Stimulated activated CD8-positive, alpha-beta memory T cell treated with anti-CD3 and anti-CD28 coated beads, Interleukin-2, amount 100 ng/mL, for 48 hours (primary cell): ENCODE data around the gene PDILT.

Experiments
- DNase-seq, 2 donors: peaks; one replicate each; pipeline ENCODE4 v3.0.0-alpha.2; 2020; ENCODE audit warnings: low read depth in 2 of 2

The PDILT gene

GRCh38 chr16:20401475-20402016, 3.0 kb downstream of the PDILT start:
- no peak for DNase-seq

GRCh38 chr16:20401066-20401465, 3.5 kb downstream of the PDILT start:
- no peak for DNase-seq

GRCh38 chr16:20399185-20399584, 5.4 kb downstream of the PDILT start:
- DNase-seq: no peak

DNA sequence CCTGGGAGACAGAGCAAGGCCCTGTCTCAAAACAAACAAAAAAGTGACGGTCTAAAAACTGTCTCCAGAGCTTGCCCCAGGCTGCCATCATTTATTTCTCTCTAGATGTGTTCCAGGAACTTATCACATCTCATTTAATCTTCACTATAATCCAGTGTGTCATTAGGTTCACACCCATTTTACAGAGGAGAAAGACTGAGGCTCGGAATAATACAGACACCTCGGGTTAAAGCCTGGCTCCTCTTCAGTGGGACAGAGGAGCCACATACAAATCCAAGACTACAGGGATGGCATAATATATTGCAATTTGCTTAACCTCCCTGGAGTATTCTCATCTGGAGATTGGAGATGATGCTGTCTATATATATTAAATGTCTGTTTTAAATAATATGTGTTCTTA, 5.9 kb downstream of the PDILT start:
- DNase-seq: no peak

DNA sequence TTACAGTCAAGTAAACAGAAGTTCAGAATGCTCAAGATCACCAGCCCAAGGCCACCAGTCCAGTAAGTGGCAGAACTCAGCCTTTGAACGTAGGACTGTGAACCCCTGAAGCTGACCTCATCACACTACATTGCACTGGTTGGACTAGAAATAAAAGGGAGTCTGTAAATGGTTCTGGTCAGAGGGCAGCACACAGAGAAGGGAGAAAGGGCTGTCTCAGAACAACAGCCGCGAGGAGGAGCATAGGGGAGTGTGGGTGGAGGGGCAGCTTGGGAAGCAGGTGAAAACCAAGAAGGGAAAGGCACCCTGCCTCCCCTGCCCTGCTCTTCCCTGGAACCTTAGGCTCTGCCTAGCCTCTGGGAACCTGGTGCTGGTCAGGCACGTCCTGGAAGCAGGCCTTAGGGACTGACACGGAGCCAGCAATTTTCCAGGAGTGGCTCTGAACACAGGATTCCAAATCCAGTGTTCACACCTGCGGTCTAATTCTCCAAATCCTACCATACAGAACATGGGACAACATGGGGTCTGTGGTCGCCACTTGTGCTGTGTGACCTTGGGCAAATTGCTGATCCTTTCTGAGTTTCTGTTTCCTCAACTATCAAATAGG, 7.0 kb downstream of the PDILT start:
- no peak for DNase-seq

GRCh38 chr16:20396846-20397467, 7.6 kb downstream of the PDILT start:
- DNase-seq: no peak

- DNase-seq: no peak
These were observed 8.6 kb downstream of the PDILT start for GRCh38 chr16:20395946-20396345.

- no peak for DNase-seq
These were observed 10.5 kb downstream of the PDILT start for GRCh38 chr16:20393801-20394577.

- DNase-seq: no peak
These were observed 13.5 kb downstream of the PDILT start for GRCh38 chr16:20391045-20391444.

GRCh38 chr16:20388854-20389253, 15.7 kb downstream of the PDILT start:
- no peak for DNase-seq

- no peak for DNase-seq
These were observed 16.6 kb downstream of the PDILT start for GRCh38 chr16:20387978-20388377.

- DNase-seq: peak; percentile 36 to 55
These were observed 18.4 kb downstream of the PDILT start for GRCh38 chr16:20385844-20386832.

- peak; percentile 4 for DNase-seq
These were observed 21.2 kb downstream of the PDILT start for GRCh38 chr16:20383106-20384029.

GRCh38 chr16:20382202-20382948, 22.2 kb downstream of the PDILT start:
- no peak for DNase-seq

DNA sequence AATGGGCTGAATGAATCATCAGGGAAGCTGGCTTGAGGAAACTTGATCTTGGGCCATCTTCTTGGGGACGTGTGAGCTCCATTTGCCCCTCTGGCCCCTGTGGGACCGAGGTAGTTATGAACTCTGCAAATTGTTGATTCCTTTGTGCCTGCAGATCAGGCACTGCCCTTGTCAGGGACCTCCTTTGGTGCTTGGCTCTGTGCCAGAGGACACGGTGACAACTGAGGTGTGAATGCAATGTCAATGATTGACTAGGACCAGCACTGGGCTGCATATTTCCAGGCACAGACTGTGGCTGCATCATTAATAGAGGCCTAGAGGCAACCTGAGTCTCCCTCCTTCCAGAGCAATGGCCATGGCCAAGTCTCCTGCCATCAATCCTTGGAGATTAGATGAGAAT, 23.8 kb downstream of the PDILT start:
- DNase-seq: no peak

GRCh38 chr16:20377181-20377580, 27.4 kb downstream of the PDILT start:
- no peak for DNase-seq

GRCh38 chr16:20372701-20373100, 31.8 kb downstream of the PDILT start:
- no peak for DNase-seq

DNA sequence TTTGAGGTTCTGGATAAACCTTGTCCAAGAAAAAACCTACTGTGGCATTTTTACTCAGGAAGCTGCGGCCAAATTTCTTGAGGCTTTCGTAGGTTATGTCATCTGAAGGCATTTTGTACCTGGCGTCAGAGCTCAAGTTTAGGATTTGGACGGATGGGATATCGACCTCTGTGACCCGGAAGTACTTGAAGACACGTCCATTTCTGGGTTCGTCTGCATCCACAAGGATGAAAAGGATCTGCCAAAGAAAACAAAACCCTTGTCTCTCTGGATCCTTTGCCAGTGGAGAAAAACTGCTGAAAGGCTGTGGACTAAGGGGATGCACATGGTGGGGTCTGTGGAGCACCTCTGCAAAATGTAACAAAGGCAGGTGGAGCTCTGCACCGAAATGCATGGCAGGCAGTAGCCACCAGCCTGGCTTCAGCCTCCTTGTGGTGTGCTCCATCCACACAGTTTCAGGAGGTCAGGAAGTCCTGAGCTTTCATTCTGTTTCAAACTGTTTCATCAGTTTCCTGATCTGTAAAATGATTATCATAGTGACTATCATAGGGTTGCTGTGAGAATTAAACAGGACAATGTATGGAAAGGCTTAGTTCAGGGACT, 35.0 kb downstream of the PDILT start:
- DNase-seq: no peak

GRCh38 chr16:20364051-20364450, 40.5 kb downstream of the PDILT start:
- DNase-seq: no peak
